ENCODE data around the gene MIA.
"Not testable (repeated sequence)": the region's sequence is repeated elsewhere in the genome, so short reads cannot be mapped to it uniquely, and the experiment has no call there.

MIA gene

GRCh38 chr19:40813182-40813581, 37.9 kb downstream of the MIA start:
- H3K4me3 ChIP-seq (ENCODE audit: low read depth, low read length), result no peak overlapping the region
- ChIA-PET POLR2A (no interaction called here), CTCF (interaction anchor here (1.0 to 1.5 kb wide), 2 partner anchors 11 to 150 kb away, joined by 3 to 4 read pairs; no protein-coding TSS in a partner anchor)
- no peak for DNase-seq (ENCODE audit: low read depth, low spot score)
- TF ChIP-seq, protein P1, sequence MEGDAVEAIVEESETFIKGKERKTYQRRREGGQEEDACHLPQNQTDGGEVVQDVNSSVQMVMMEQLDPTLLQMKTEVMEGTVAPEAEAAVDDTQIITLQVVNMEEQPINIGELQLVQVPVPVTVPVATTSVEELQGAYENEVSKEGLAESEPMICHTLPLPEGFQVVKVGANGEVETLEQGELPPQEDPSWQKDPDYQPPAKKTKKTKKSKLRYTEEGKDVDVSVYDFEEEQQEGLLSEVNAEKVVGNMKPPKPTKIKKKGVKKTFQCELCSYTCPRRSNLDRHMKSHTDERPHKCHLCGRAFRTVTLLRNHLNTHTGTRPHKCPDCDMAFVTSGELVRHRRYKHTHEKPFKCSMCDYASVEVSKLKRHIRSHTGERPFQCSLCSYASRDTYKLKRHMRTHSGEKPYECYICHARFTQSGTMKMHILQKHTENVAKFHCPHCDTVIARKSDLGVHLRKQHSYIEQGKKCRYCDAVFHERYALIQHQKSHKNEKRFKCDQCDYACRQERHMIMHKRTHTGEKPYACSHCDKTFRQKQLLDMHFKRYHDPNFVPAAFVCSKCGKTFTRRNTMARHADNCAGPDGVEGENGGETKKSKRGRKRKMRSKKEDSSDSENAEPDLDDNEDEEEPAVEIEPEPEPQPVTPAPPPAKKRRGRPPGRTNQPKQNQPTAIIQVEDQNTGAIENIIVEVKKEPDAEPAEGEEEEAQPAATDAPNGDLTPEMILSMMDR (IDR thresholded peaks at IDR 0.05; ENCODE audit: insufficient read depth, low read length, missing control alignments), result no peak

DNA sequence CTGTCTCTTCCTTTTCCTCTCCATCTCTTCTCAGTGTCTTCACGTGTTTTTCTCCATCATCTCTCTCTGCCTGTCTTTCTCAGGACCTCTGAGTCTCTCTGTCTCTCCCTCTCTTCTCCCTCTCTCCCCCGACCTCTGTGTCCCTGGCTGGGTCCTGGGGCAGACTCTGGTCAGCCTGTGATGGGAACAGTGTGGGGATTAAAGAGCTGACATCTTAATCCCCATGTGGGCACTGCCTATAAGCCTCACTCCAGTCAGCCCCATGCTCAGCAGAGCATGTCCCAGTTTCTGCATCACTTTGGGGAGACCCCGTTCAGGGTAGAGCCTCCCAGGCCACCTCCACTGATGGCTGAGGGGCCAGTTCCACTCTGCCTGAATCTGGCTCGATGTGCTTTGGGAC, 39.9 kb downstream of the MIA start:
- CTCF ChIA-PET, result no interaction called here
- TF ChIP-seq, protein P1 (IDR thresholded peaks at IDR 0.05; ENCODE audit: insufficient read depth, low read length, missing control alignments), result no peak
- no peak for DNase-seq (ENCODE audit: low read depth, low spot score)
- H3K4me3 ChIP-seq (ENCODE audit: low read depth, low read length), result no peak overlapping the region
- POLR2A ChIA-PET, result no interaction called here

GRCh38 chr19:40818480-40819399, 43.4 kb downstream of the MIA start:
- POLR2A ChIA-PET; DNase-seq (ENCODE audit: low read depth, low spot score): not testable (repeated sequence)
- CTCF ChIA-PET, result interaction anchor here (0.6 to 3.1 kb wide), 11 partner anchors 9 to 677 kb away, joined by 3 to 45 read pairs (median 4); partner anchors contain the start of gene RAB4B
- TF ChIP-seq, protein P1 (IDR thresholded peaks at IDR 0.05; ENCODE audit: insufficient read depth, low read length, missing control alignments), result peak; percentile 27
- peak overlapping the region; percentile 44 for H3K4me3 ChIP-seq (ENCODE audit: low read depth, low read length)

DNA sequence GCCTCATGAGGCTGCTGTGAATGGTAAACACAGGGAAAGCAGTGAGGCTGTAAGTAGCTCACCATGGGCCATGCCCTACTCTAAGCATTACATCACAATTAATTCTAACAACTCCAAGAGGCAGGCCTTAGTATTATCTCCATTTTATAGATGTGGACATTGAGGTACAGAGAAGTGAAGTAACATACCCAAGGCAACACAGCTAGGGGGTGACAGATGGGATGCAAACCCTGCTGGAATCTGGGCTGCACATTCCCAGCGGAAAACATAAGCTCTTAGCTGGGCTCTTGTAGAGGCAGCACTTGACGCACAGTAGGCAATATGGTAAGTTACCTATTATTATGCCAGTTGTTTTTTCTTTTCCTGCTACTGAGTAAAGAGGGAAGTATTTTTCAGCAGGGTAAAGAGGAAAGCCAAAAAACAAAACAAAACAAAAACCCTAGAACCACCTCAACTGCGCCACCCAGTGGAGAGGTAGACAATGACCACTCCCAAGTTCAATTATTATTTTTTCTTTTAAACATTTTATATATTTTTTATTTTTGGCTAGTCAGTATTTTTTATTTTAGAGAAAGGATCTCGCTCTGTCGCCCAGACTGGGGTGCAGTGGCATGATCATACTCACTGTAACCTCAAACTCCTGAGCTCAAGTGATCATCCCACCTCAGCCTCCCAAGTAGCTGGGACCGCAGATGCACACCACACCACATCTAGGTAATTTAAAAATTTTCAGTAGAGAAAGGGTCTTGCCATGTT, 44.3 kb downstream of the MIA start:
- TF ChIP-seq, protein P1 (IDR thresholded peaks at IDR 0.05; ENCODE audit: insufficient read depth, low read length, missing control alignments), result peak; percentile 51
- DNase-seq (ENCODE audit: low read depth, low spot score); H3K4me3 ChIP-seq (ENCODE audit: low read depth, low read length): not testable (repeated sequence)
- CTCF ChIA-PET, result interaction anchor here (0.6 to 3.1 kb wide), 17 partner anchors 8 to 678 kb away, joined by 3 to 45 read pairs (median 4); partner anchors contain the start of gene RAB4B
- POLR2A ChIA-PET, result interaction anchor here (1.2 kb wide), 1 partner anchor 13 kb away, joined by 4 read pairs; no protein-coding TSS in a partner anchor

DNA sequence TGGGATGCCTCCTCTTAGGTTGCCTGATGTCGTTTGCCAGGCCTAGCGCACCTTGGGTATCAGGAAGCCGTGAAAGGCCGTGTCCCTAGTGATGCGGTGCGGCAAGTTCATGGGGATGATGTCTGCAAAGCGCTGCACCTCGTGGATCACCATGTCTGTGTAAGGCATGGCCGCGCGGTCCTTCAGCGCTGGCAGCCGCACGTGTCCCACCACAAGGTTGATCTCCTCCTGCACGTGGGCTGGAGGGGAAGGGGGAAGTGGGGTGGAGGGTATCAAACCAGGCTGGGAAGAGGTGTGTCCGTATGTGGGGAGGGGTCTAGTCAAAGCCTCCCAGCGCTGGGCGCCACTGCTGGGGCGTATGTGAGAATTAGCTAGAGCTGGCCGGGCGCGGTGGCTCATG, 46.8 kb downstream of the MIA start:
- POLR2A ChIA-PET, result no interaction called here

GRCh38 chr19:40822704-40823553, 47.6 kb downstream of the MIA start:
- DNase-seq (ENCODE audit: low read depth, low spot score); H3K4me3 ChIP-seq (ENCODE audit: low read depth, low read length); POLR2A ChIA-PET: not testable (repeated sequence)
- CTCF ChIA-PET, result interaction anchor here (0.9 to 2.2 kb wide), 3 partner anchors 16 to 162 kb away, joined by 3 to 9 read pairs (median 3); no protein-coding TSS in a partner anchor

More for the DNA sequence above, 46.8 kb downstream of the MIA start:
- TF ChIP-seq, protein P1 (IDR thresholded peaks at IDR 0.05; ENCODE audit: insufficient read depth, low read length, missing control alignments), result no peak
- CTCF ChIA-PET, result interaction anchor here (0.9 kb wide), 1 partner anchor 161 kb away, joined by 3 read pairs; no protein-coding TSS in a partner anchor
- no peak overlapping the region for H3K4me3 ChIP-seq (ENCODE audit: low read depth, low read length)
- DNase-seq (ENCODE audit: low read depth, low spot score), result no peak

- H3K4me3 ChIP-seq (ENCODE audit: low read depth, low read length); CTCF ChIA-PET; POLR2A ChIA-PET; DNase-seq (ENCODE audit: low read depth, low spot score): not testable (repeated sequence)
Observed at GRCh38 chr19:40824916-40825315, 49.6 kb downstream of the MIA start.

DNA sequence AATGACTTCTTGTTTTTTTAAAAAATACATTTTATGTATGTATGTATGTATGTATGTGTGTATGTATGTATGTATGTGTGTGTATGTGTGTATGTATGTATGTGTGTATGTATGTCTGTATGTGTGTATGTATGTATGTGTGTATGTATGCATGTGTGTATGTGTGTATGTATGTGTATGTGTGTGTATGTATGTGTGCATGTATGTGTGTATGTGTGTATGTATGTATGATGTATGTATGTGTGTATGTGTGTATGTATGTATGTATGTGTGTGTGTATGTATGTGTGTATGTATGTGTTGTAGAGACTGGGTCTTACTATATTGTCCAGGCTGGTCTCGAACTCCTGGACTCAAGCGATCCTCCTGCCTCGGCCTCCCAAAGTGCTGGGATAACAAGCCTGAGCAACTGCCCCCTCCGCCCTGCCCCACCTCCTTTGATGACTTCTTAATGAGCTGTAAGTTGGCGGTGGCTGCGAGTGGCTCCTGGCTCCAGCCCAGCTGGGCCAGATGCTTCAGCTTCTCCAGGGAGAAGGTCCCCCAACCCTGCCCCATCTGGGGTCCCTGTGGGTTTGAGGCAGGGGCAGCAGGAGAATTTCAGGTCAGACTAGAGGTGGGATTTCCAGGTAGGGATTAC, 50.3 kb downstream of the MIA start:
- H3K4me3 ChIP-seq (ENCODE audit: low read depth, low read length); CTCF ChIA-PET; POLR2A ChIA-PET; DNase-seq (ENCODE audit: low read depth, low spot score): not testable (repeated sequence)

DNA sequence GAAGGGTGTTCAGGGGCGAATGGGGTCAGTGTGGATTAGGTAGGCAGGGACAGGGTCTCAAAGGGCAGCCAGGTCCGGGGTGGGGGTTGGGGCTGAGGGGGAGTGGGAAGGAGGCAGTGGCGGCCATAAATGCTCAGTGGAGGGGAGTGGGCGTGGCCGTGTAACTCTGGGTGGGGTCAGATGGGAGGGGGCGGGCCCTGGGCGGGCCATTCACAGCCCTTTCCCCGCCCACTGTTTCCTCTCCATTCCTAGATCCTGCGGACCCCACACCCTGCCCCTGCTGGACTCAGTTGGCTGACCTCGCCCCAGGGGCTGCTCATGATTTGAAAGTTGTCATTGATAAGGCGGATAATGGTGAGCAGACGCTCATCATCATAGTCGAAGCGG, 51.0 kb downstream of the MIA start:
- POLR2A ChIA-PET; H3K4me3 ChIP-seq (ENCODE audit: low read depth, low read length); DNase-seq (ENCODE audit: low read depth, low spot score); CTCF ChIA-PET: not testable (repeated sequence)
